Endothelial cell of umbilical vein (primary cell): ENCODE data around the gene ADAM11. TPM values are rescaled to one million over a fixed set of nuclear protein-coding genes. Genes with fewer than 3 reads are reported as not detected.

Experiments
- BruUV-seq: library from RNA; stranded (reverse); fragments of 400-500 nt; replicated peaks from 2 replicates; lab custom pipeline; 2021; lab: Mats Ljungman, UMichigan
- CTCF ChIA-PET: fragments of 300-600, 350-600 bp; sonication (Branson Sonifier 250); formaldehyde crosslinking; loops from one replicate; lab custom pipeline; 2021; ENCODE audit warnings: antibody characterized with exemption, inconsistent platforms; lab: Charles Lee
- POLR2A ChIA-PET: fragments of 300-600, 350-600 bp; sonication (Branson Sonifier 250); formaldehyde crosslinking; loops from one replicate; lab custom pipeline; 2021; ENCODE audit warnings: antibody characterized with exemption, inconsistent platforms; lab: Charles Lee
- DNase-seq: peaks from one replicate; pipeline ENCODE4 v3.0.0-alpha.2; 2011; ENCODE audit warnings: low read depth, low spot score
- FAIRE-seq: peaks from 2 replicates; lab custom pipeline; 2011; peaks lifted over from hg19 to GRCh38; lab: Jason Lieb, UNC
- H2AFZ ChIP-seq: 2 replicates; pipeline ENCODE4 v1.6.0; 2012; ENCODE audit warnings: low read depth, low read length, control low read depth, inconsistent platforms
- H3K27ac ChIP-seq: 2 replicates; pipeline ENCODE4 v1.5.1; 2011; ENCODE audit warnings: low read depth, mild to moderate bottlenecking, control low read depth, low read length, moderate library complexity; ENCODE audit not compliant: insufficient read depth
- H3K27me3 ChIP-seq, 2 experiments: 2 replicates each; pipeline versions ENCODE4 v1.6.0 to v1.6.1; 2011; ENCODE audit warnings: low read length in 2 of 2, mixed read lengths in 1 of 2; ENCODE audit not compliant: control insufficient read depth in 2 of 2, insufficient read depth in 2 of 2
- H3K36me3 ChIP-seq, 2 experiments: 2 replicates in 1 of 2; 3 replicates in 1 of 2; pipeline ENCODE4 v1.5.1; 2011; ENCODE audit warnings: low read length in 2 of 2, mild to moderate bottlenecking in 1 of 2, moderate library complexity in 1 of 2; ENCODE audit not compliant: control insufficient read depth in 2 of 2, insufficient read depth in 2 of 2; ENCODE audit errors: extremely low read depth in 1 of 2
- H3K4me1 ChIP-seq: 3 replicates; pipeline ENCODE4 v1.5.1; 2011; ENCODE audit warnings: mild to moderate bottlenecking, low read length; ENCODE audit not compliant: control insufficient read depth, insufficient read depth; ENCODE audit errors: extremely low read depth
- H3K4me2 ChIP-seq: 2 replicates; pipeline ENCODE4 v1.6.1; 2011; ENCODE audit warnings: low read length, control low read depth, mixed read lengths; ENCODE audit not compliant: insufficient read depth
- H3K4me3 ChIP-seq, 3 experiments: fragments of 200-600 bp in 1 of 3; sonication (generic), shearing (Covaris generic) in 1 of 3; replicated peaks in 1 of 3; 2 replicates each; pipeline ENCODE4 v1.5.1; 2011 to 2016; ENCODE audit warnings: control low read depth in 3 of 3, low read length in 3 of 3, mild to moderate bottlenecking in 2 of 3, inconsistent platforms in 1 of 3, low read depth in 1 of 3, moderate library complexity in 1 of 3; ENCODE audit not compliant: insufficient read depth in 1 of 3
- H3K79me2 ChIP-seq: 2 replicates; pipeline ENCODE4 v1.6.0; 2012; ENCODE audit warnings: low read length, inconsistent platforms; ENCODE audit not compliant: control insufficient read depth, insufficient read depth
- H3K9ac ChIP-seq: replicated peaks from 2 replicates; pipeline ENCODE3; 2011; ENCODE audit warnings: low read length, control low read depth; ENCODE audit not compliant: insufficient read depth; ENCODE audit errors: extremely low read depth
- H3K9me1 ChIP-seq: replicated peaks from 3 replicates; pipeline ENCODE4 v1.6.0; 2011; ENCODE audit warnings: mild to moderate bottlenecking, low read length; ENCODE audit not compliant: control insufficient read depth, insufficient read depth; ENCODE audit errors: extremely low read depth
- H3K9me3 ChIP-seq: replicated peaks from 2 replicates; pipeline ENCODE4 v1.5.1; 2012; ENCODE audit warnings: low read length, inconsistent platforms; ENCODE audit not compliant: control insufficient read depth, insufficient read depth
- H4K20me1 ChIP-seq: replicated peaks from 2 replicates; pipeline ENCODE3; 2011; ENCODE audit warnings: mild to moderate bottlenecking, low read length; ENCODE audit not compliant: control insufficient read depth, insufficient read depth; ENCODE audit errors: extremely low read depth
- GATA2 ChIP-seq: IDR thresholded peaks from 2 replicates; pipeline ENCODE4 v1.7.0; 2011; ENCODE audit warnings: low read depth, mild to moderate bottlenecking, moderate library complexity, mixed read lengths, low read length; ENCODE audit not compliant: insufficient read length, insufficient read depth
- JUN ChIP-seq: IDR thresholded peaks from 2 replicates; pipeline ENCODE4 v1.6.1; 2011; ENCODE audit warnings: borderline replicate concordance, low read depth; ENCODE audit not compliant: insufficient read length, insufficient read depth
- dilution Hi-C: fragments of 300-500 bp; cut with MboI; formaldehyde crosslinking; loops from one replicate; pipeline ENCODE4 v1.15.0; 2019; ENCODE audit warnings: low sequenced_read_pairs; ENCODE audit not compliant: extremely low pct_ligation_motif_present
- intact Hi-C: fragments of 100-400 bp; cut with micrococcal nuclease; formaldehyde crosslinking; loops from one replicate; pipeline ENCODE4 v1.10.0; 2022
- polyA plus RNA-seq, 4 experiments: library from polyadenylated mRNA; depleted of rRNA in 3 of 4; stranded (reverse) in 3 of 4; unstranded in 1 of 4; fragments of >200 nt; gene quantifications; 2 replicates each; pipeline versions ENCODE4 v1.2.1 to v1.2.3, GENCODE V29; 2011 to 2012; ENCODE audit warnings: missing spikeins in 1 of 4
- total RNA-seq: library from RNA; stranded (reverse); gene quantifications from 2 replicates; pipeline ENCODE4 v1.2.3, GENCODE V29; 2021

Gene ADAM11
- total and polyA plus RNA-seq, 2 donors (not counting 3 experiments of a cell fraction or from before 2014, with no cell fraction given), result 0.71 to 1.1 TPM

- Histone ChIP-seq H2AFZ (no peak overlapping the region), H3K9me3 (no peaks in the 10 kb centered on the region), H3K4me2 (no peak overlapping the region), H4K20me1 (no peaks in the 10 kb centered on the region), H3K9me1 (no peaks in the 10 kb centered on the region), H3K27me3 (no peaks in the 10 kb centered on the region), H3K79me2 (no peaks in the 10 kb centered on the region), H3K9ac (no peak overlapping the region), H3K36me3 (no peaks in the 10 kb centered on the region), H3K27ac (no peak overlapping the region), H3K4me3 (no peak overlapping the region), H3K4me1 (no peaks in the 10 kb centered on the region)
- intact Hi-C loops (no loop called here), dilution Hi-C loops (loop anchor here (25.0 kb wide), 1 partner anchor 94 kb away; no protein-coding TSS in a partner anchor)
- POLR2A ChIA-PET, result no interaction called here
- DNase-seq (no peak), FAIRE-seq (no peak)
- no peak for TF ChIP-seq GATA2
- no TSS peak for BruUV-seq
- CTCF ChIA-PET, result interaction anchor here (15.3 kb wide), 1 partner anchor 95 kb away, joined by 368 read pairs; no protein-coding TSS in a partner anchor
Observed at GRCh38 chr17:44768505-44769142, 9.8 kb downstream of the ADAM11 start.

- CTCF ChIA-PET, result interaction anchor here (15.3 kb wide), 1 partner anchor 94 kb away, joined by 368 read pairs; no protein-coding TSS in a partner anchor
- Histone ChIP-seq H3K9ac (no peak overlapping the region), H3K9me1 (no peaks in the 10 kb centered on the region), H3K9me3 (no peaks in the 10 kb centered on the region), H3K27me3 (no peaks in the 10 kb centered on the region), H3K79me2 (no peaks in the 10 kb centered on the region), H2AFZ (no peak overlapping the region), H3K27ac (no peak overlapping the region), H3K4me2 (no peak overlapping the region), H3K36me3 (no peaks in the 10 kb centered on the region), H4K20me1 (no peaks in the 10 kb centered on the region), H3K4me1 (no peaks in the 10 kb centered on the region), H3K4me3 (no peak overlapping the region)
- no peak for TF ChIP-seq JUN
- no TSS peak for BruUV-seq
- FAIRE-seq (no peak), DNase-seq (no peak)
- dilution Hi-C loops (loop anchor here (25.0 kb wide), 1 partner anchor 93 kb away; no protein-coding TSS in a partner anchor), intact Hi-C loops (no loop called here)
- POLR2A ChIA-PET, result no interaction called here
Observed at GRCh38 chr17:44769230-44769629, 10.4 kb downstream of the ADAM11 start.
